GM04503 (cell line): Measurements from ENCODE around the gene FADS2.

ENCODE experiments used
- DNase-seq: peaks from one replicate; pipeline ENCODE4 v3.0.0-alpha.2; 2012; ENCODE audit warnings: low read depth

Gene FADS2

GRCh38 chr11:61887839-61888494 is 59.9 kb downstream of the FADS2 start:
- peak; percentile 93 for DNase-seq

- no peak for DNase-seq
These were observed 60.5 kb downstream of the FADS2 start for GRCh38 chr11:61888590-61888989.

- no peak for DNase-seq
These were observed 61.7 kb downstream of the FADS2 start for GRCh38 chr11:61889831-61890230.

GRCh38 chr11:61890529-61891330 is 62.6 kb downstream of the FADS2 start:
- peak; percentile 37 for DNase-seq

- peak; percentile 45 for DNase-seq
These were observed 63.4 kb downstream of the FADS2 start, which contains the start of gene FADS3 for GRCh38 chr11:61891331-61892084. TSS of gene FADS3 (minus strand) at chr11:61891545. CDS start at chr11:61891381, 164 bp downstream.

- DNase-seq = no peak
These were observed 63.9 kb downstream of the FADS2 start for GRCh38 chr11:61892085-61892370.

GRCh38 chr11:61893981-61894380 is 65.9 kb downstream of the FADS2 start:
- DNase-seq = peak; percentile 88

GRCh38 chr11:61895046-61895717 is 67.1 kb downstream of the FADS2 start:
- no peak for DNase-seq

GRCh38 chr11:61895718-61896059 is 67.6 kb downstream of the FADS2 start:
- DNase-seq = no peak

GRCh38 chr11:61896665-61897386 is 68.7 kb downstream of the FADS2 start:
- no peak for DNase-seq

- DNase-seq = no peak
These were observed 69.5 kb downstream of the FADS2 start for GRCh38 chr11:61897387-61898246.

GRCh38 chr11:61898247-61898582 is 70.1 kb downstream of the FADS2 start:
- no peak for DNase-seq

GRCh38 chr11:61899146-61899841 is 71.2 kb downstream of the FADS2 start:
- no peak for DNase-seq

- DNase-seq = no peak
These were observed 72.2 kb downstream of the FADS2 start for GRCh38 chr11:61900251-61900650.

- no peak for DNase-seq
These were observed 73.3 kb downstream of the FADS2 start for GRCh38 chr11:61901397-61901796.

- no peak for DNase-seq
These were observed 74.2 kb downstream of the FADS2 start for GRCh38 chr11:61902313-61902712.

GRCh38 chr11:61903845-61904244 is 75.7 kb downstream of the FADS2 start:
- DNase-seq = no peak

GRCh38 chr11:61904539-61905048 is 76.5 kb downstream of the FADS2 start:
- DNase-seq = no peak

- DNase-seq = no peak
These were observed 77.1 kb downstream of the FADS2 start for GRCh38 chr11:61905067-61905696.
